Measurements from ENCODE around the gene IGDCC3. TPM values are rescaled to one million over a fixed set of nuclear protein-coding genes. Genes with fewer than 3 reads are reported as not detected.

IGDCC3 gene
- total RNA-seq, 1 experiment from 2014 or later, result 38.3 TPM

- Histone ChIP-seq H3K27me3 (ENCODE audit: control insufficient read depth, insufficient read depth, low read length) (peaks cover 18% of the 10 kb centered on the region), H3K36me3 (replicated peaks; ENCODE audit: control insufficient read depth, insufficient read depth, low read length) (peaks cover 2% of the 10 kb centered on the region; the same call in 1 of the 2 replicates), H3K4me3 (ENCODE audit: insufficient read depth, low read depth, low read length) (peak overlapping the region; percentile 93)
- peak; percentile 83 for DNase-seq
Observed at GRCh38 chr15:65376767-65377104, 1.1 kb downstream of the IGDCC3 start.

- DNase-seq, result peak; percentile 73
- peak overlapping the region; percentile 93 for H3K4me3 ChIP-seq (ENCODE audit: insufficient read depth, low read depth, low read length)
- H3K36me3 ChIP-seq (replicated peaks; ENCODE audit: control insufficient read depth, insufficient read depth, low read length), result peaks cover 2% of the 10 kb centered on the region; the same call in 1 of the 2 replicates
- peaks cover 18% of the 10 kb centered on the region for H3K27me3 ChIP-seq (ENCODE audit: control insufficient read depth, insufficient read depth, low read length)
Observed at GRCh38 chr15:65375871-65376607, 1.8 kb downstream of the IGDCC3 start.

GRCh38 chr15:65374821-65375401 is 2.9 kb downstream of the IGDCC3 start:
- no peak for DNase-seq
- H3K4me3 ChIP-seq (ENCODE audit: insufficient read depth, low read depth, low read length), result no peak overlapping the region
- peaks cover 2% of the 10 kb centered on the region; the same call in 1 of the 2 replicates for H3K36me3 ChIP-seq (replicated peaks; ENCODE audit: control insufficient read depth, insufficient read depth, low read length)
- H3K27me3 ChIP-seq (ENCODE audit: control insufficient read depth, insufficient read depth, low read length), result peaks cover 18% of the 10 kb centered on the region

DNA sequence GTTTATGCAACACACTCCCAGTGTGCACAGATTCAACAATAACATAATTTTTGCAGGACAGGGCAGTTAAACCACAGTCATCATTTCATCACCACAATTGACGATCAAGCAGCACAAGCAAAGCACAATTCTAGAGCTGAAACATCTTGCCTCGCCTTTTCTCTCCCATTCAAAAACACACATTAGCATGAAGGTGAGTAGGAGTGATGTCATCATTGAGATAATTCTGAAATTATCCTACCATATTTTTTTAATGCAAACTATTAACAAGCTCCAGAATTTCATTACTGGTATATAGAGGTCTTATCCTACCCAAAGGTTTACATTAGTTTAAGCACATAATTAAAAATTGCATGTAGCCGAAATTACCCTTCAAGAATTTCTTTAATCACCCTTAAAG is 3.5 kb downstream of the IGDCC3 start:
- peaks cover 15% of the 10 kb centered on the region for H3K27me3 ChIP-seq (ENCODE audit: control insufficient read depth, insufficient read depth, low read length)
- no peak for DNase-seq
- H3K4me3 ChIP-seq (ENCODE audit: insufficient read depth, low read depth, low read length), result no peak overlapping the region
- H3K36me3 ChIP-seq (replicated peaks; ENCODE audit: control insufficient read depth, insufficient read depth, low read length), result peaks cover 2% of the 10 kb centered on the region; the same call in 1 of the 2 replicates

DNA sequence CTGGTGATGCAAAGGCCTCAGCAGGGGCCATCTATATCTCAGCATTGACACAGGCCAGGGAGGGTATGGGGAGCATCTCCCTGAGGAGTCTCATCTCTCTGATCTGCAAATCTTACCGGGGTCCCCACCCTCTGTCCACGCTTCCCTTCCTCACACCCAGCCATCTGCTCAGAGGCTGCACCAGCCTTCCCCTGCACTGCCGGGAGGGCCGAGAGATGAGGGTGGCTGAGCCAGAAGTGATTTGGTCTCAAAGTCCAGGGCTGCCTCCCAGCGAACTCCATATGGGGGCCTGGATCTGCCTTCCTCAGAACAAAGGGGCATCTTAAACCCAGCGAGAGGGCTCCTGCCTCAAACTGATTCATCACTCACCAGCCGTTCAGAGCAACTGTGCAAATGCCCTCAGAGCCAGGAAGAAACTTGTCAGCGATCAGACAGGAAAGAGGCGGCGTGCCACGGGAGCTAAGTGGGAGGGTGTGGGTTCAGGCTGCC is 4.6 kb downstream of the IGDCC3 start:
- no peak overlapping the region for H3K4me3 ChIP-seq (ENCODE audit: insufficient read depth, low read depth, low read length)
- peak; percentile 23 for DNase-seq
- peaks cover 15% of the 10 kb centered on the region for H3K27me3 ChIP-seq (ENCODE audit: control insufficient read depth, insufficient read depth, low read length)
- peaks cover 2% of the 10 kb centered on the region; the same call in 1 of the 2 replicates for H3K36me3 ChIP-seq (replicated peaks; ENCODE audit: control insufficient read depth, insufficient read depth, low read length)

GRCh38 chr15:65372787-65373067 is 5.1 kb downstream of the IGDCC3 start:
- DNase-seq, result peak; percentile 18
- Histone ChIP-seq H3K4me3 (ENCODE audit: insufficient read depth, low read depth, low read length) (no peak overlapping the region), H3K36me3 (replicated peaks; ENCODE audit: control insufficient read depth, insufficient read depth, low read length) (peaks cover 2% of the 10 kb centered on the region; the same call in 1 of the 2 replicates)

GRCh38 chr15:65371976-65372786 is 5.6 kb downstream of the IGDCC3 start:
- H3K4me3 ChIP-seq (ENCODE audit: insufficient read depth, low read depth, low read length), result no peak overlapping the region
- DNase-seq, result peak; percentile 24
- H3K27me3 ChIP-seq (ENCODE audit: control insufficient read depth, insufficient read depth, low read length), result peaks cover 14% of the 10 kb centered on the region
- peaks cover 2% of the 10 kb centered on the region; the same call in 1 of the 2 replicates for H3K36me3 ChIP-seq (replicated peaks; ENCODE audit: control insufficient read depth, insufficient read depth, low read length)

More at GRCh38 chr15:65372787-65373067, 5.1 kb downstream of the IGDCC3 start:
- H3K27me3 ChIP-seq (ENCODE audit: control insufficient read depth, insufficient read depth, low read length), result peaks cover 15% of the 10 kb centered on the region

GRCh38 chr15:65370885-65371284 is 6.9 kb downstream of the IGDCC3 start:
- no peak for DNase-seq
- H3K27me3 ChIP-seq (ENCODE audit: control insufficient read depth, insufficient read depth, low read length), result peaks cover 3% of the 10 kb centered on the region; the same call in 1 of the 2 replicates

DNA sequence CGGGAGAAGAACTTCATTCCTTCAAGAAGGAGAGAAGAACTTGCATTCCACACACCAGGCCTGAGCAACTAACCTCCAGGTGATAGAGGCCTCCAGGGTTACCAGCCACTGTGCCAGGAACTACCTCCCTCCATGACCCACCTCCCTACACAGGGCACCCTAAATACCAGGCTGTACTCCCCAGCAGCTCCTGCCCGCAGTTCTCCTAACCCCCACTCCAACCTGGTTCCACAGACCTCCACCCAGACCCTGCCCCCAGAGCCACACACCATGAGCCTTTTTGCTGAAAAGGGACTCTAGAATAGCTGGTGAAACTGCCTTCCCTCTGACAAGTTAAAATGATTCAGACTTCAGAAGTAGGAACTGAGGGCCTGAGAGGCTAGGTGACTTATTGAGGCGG is 8.2 kb downstream of the IGDCC3 start:
- Histone ChIP-seq H3K27me3 (ENCODE audit: control insufficient read depth, insufficient read depth, low read length) (no peaks in the 10 kb centered on the region), H3K36me3 (replicated peaks; ENCODE audit: control insufficient read depth, insufficient read depth, low read length) (peaks cover 2% of the 10 kb centered on the region; the same call in 1 of the 2 replicates), H3K4me3 (ENCODE audit: insufficient read depth, low read depth, low read length) (no peak overlapping the region)
- DNase-seq, result peak; percentile 28

More at GRCh38 chr15:65370885-65371284, 6.9 kb downstream of the IGDCC3 start:
- H3K36me3 ChIP-seq (replicated peaks; ENCODE audit: control insufficient read depth, insufficient read depth, low read length), result peaks cover 2% of the 10 kb centered on the region; the same call in 1 of the 2 replicates
- H3K4me3 ChIP-seq (ENCODE audit: insufficient read depth, low read depth, low read length), result no peak overlapping the region

- DNase-seq, result no peak
- Histone ChIP-seq H3K27me3 (ENCODE audit: control insufficient read depth, insufficient read depth, low read length) (no peaks in the 10 kb centered on the region), H3K36me3 (replicated peaks; ENCODE audit: control insufficient read depth, insufficient read depth, low read length) (peaks cover 2% of the 10 kb centered on the region; the same call in 1 of the 2 replicates), H3K4me3 (ENCODE audit: insufficient read depth, low read depth, low read length) (no peak overlapping the region)
Observed at GRCh38 chr15:65369212-65369547, 8.6 kb downstream of the IGDCC3 start.

- Histone ChIP-seq H3K4me3 (ENCODE audit: insufficient read depth, low read depth, low read length) (no peak overlapping the region), H3K27me3 (ENCODE audit: control insufficient read depth, insufficient read depth, low read length) (no peaks in the 10 kb centered on the region), H3K36me3 (replicated peaks; ENCODE audit: control insufficient read depth, insufficient read depth, low read length) (peaks cover 2% of the 10 kb centered on the region; the same call in 1 of the 2 replicates)
- DNase-seq, result peak; percentile 88
Observed at GRCh38 chr15:65368302-65369211, 9.2 kb downstream of the IGDCC3 start.

DNA sequence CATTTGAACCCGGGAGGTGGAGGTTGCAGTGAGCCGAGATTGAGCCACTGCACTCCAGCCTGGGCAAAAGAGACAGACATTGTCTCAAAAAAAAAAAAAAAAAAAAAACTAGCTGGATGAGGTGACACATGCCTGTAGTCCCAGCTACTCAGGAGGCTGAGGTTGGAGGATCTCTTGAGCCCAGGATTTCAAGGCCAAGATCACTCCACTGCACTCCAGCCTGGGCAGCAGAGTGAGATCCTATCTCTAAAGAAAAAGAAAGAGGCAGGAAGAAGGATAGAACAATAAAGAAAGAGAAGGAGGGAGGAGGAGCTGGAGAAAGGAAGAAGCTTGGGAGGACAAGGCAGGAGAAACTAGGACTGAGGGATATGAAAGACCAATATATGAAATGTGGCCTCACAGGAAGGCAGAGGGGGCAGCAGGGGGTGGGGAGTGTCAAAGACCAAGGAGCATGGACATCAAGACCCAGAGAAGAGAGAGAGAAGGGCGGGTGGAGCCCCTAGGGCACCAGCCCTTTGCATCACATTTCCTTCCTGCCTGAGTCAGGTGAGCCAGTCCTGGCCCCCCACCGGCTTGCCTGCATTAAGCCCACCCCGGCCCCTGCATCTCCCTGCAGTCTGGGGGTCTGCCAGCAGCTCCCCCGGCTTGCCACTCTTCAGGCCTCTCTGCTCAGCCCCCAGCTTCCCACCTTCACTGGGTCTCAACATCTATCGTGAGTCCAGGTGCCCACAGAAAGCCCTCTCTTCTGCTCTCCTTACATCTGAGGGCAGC is 11.5 kb downstream of the IGDCC3 start:
- DNase-seq, result peak; percentile 60
- Histone ChIP-seq H3K36me3 (replicated peaks; ENCODE audit: control insufficient read depth, insufficient read depth, low read length) (no peaks in the 10 kb centered on the region), H3K27me3 (ENCODE audit: control insufficient read depth, insufficient read depth, low read length) (no peaks in the 10 kb centered on the region), H3K4me3 (ENCODE audit: insufficient read depth, low read depth, low read length) (no peak overlapping the region)

GRCh38 chr15:65365229-65365628 is 12.6 kb downstream of the IGDCC3 start:
- peak; percentile 67 for DNase-seq
- Histone ChIP-seq H3K27me3 (ENCODE audit: control insufficient read depth, insufficient read depth, low read length) (no peaks in the 10 kb centered on the region), H3K4me3 (ENCODE audit: insufficient read depth, low read depth, low read length) (no peak overlapping the region), H3K36me3 (replicated peaks; ENCODE audit: control insufficient read depth, insufficient read depth, low read length) (no peaks in the 10 kb centered on the region)

Measured in H7 (cell line).